Body of pancreas (tissue), 4 donors: ENCODE data around the gene USP46. TPM values are rescaled to one million over a fixed set of nuclear protein-coding genes. Genes with fewer than 3 reads are reported as not detected.

Source experiments
- ATAC-seq: fragments of 150-250 bp; one replicate; pipeline ENCODE4 v1.9.1; 2016
- DNase-seq, 4 donors: peaks; one replicate each; pipeline ENCODE4 v3.0.0-alpha.2; 2019
- H3K27ac ChIP-seq, 4 donors: fragments of 200-600 bp; sonication (generic); 1 replicate in 3 of 4; 2 replicates in 1 of 4; pipeline versions ENCODE4 v1.5.1 to v1.6.1; 2016 to 2019; ENCODE audit warnings: mild to moderate bottlenecking in 1 of 4, mixed read lengths in 1 of 4, moderate library complexity in 1 of 4
- H3K27me3 ChIP-seq, 2 donors: fragments of 200-600 bp; sonication (generic); one replicate each; pipeline ENCODE4 v1.6.0; 2016; ENCODE audit warnings: mild to moderate bottlenecking in 1 of 2
- H3K36me3 ChIP-seq, 2 donors: fragments of 200-600 bp; sonication (generic); replicated peaks in 1 of 2; 2 replicates each; pipeline ENCODE4 v1.5.1; 2016; ENCODE audit warnings: low read depth in 2 of 2; ENCODE audit not compliant: insufficient read depth in 1 of 2
- H3K4me1 ChIP-seq: fragments of 200-600 bp; sonication (generic); one replicate; pipeline ENCODE4 v1.6.0; 2016
- H3K4me3 ChIP-seq, 2 donors: fragments of 200-600 bp; sonication (generic); 1 replicate in 1 of 2; 2 replicates in 1 of 2; pipeline ENCODE4 v1.5.1; 2016 to 2019
- H3K9me3 ChIP-seq, 3 donors: fragments of 200-600 bp; sonication (generic); 1 replicate in 2 of 3; 2 replicates in 1 of 3; pipeline ENCODE4 v1.5.1; 2016
- POLR2A ChIP-seq, 3 donors: fragments of 450-650 bp; IDR thresholded peaks; one replicate each; pipeline ENCODE4 v1.6.1; 2016; ENCODE audit warnings: antibody characterized with exemption in 3 of 3, mild to moderate bottlenecking in 2 of 3
- WGBS, 2 donors: methylation state at CpG; one replicate each; pipeline ENCODE4 v1.1.5; 2017; 5-methylcytosine and 5-hydroxymethylcytosine counted together
- intact Hi-C: fragments of 100-400 bp; cut with DNase I; formaldehyde crosslinking; loops from one replicate; pipeline ENCODE4 v1.15.1; 2023
- total RNA-seq, 2 donors: library from RNA; depleted of rRNA; stranded (reverse); fragments of >200 nt; gene quantifications; one replicate each; pipeline ENCODE4 v1.1.0, GENCODE V29; 2016
- TF ChIP-seq, protein P1 (sequence below), 7 experiments: fragments of 450-650 bp in 4 of 7; fragments of 200-600 bp in 3 of 7; sonication (generic) in 3 of 7; IDR thresholded peaks; one replicate each; pipeline ENCODE4 v1.5.1; 2016 to 2019; ENCODE audit warnings: antibody characterized with exemption in 7 of 7

Gene USP46
- total RNA-seq, 2 donors from 2014 or later: 6.7 to 6.9 TPM

DNA sequence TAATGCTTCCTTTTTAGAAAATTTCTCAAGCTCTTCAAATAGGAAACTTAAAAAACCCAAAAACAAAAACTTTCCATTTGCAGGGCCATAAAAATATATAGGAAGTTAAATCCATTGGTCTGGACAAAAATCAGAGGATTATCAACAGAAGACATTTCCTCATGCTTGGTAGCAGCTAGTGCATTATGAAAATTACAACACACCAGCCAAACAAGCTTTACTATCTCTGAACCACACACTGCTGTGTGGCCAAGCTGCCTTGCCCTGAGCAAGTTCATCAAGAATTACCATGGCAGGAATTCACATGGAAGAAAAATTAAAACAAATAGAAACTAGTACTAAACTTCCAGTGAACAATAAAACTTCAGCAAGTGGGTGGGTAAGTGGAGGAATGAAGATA, 3.6 kb downstream of the USP46 start:
- intact Hi-C loops: no loop called here
- no peaks in the 10 kb centered on the region for H3K36me3 ChIP-seq
- peaks cover 37% of the 10 kb centered on the region for H3K4me1 ChIP-seq
- TF ChIP-seq, protein P1, sequence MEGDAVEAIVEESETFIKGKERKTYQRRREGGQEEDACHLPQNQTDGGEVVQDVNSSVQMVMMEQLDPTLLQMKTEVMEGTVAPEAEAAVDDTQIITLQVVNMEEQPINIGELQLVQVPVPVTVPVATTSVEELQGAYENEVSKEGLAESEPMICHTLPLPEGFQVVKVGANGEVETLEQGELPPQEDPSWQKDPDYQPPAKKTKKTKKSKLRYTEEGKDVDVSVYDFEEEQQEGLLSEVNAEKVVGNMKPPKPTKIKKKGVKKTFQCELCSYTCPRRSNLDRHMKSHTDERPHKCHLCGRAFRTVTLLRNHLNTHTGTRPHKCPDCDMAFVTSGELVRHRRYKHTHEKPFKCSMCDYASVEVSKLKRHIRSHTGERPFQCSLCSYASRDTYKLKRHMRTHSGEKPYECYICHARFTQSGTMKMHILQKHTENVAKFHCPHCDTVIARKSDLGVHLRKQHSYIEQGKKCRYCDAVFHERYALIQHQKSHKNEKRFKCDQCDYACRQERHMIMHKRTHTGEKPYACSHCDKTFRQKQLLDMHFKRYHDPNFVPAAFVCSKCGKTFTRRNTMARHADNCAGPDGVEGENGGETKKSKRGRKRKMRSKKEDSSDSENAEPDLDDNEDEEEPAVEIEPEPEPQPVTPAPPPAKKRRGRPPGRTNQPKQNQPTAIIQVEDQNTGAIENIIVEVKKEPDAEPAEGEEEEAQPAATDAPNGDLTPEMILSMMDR (IDR thresholded peaks at IDR 0.05): no peak
- TF ChIP-seq POLR2A (IDR thresholded peaks at IDR 0.05): no peak
- no peaks in the 10 kb centered on the region for H3K9me3 ChIP-seq
- no peak overlapping the region for H3K27ac ChIP-seq
- ATAC-seq (no peak), DNase-seq (peak in 1 of 4 donors; percentile 8)
- no peaks in the 10 kb centered on the region for H3K27me3 ChIP-seq
- no peak overlapping the region for H3K4me3 ChIP-seq

DNA sequence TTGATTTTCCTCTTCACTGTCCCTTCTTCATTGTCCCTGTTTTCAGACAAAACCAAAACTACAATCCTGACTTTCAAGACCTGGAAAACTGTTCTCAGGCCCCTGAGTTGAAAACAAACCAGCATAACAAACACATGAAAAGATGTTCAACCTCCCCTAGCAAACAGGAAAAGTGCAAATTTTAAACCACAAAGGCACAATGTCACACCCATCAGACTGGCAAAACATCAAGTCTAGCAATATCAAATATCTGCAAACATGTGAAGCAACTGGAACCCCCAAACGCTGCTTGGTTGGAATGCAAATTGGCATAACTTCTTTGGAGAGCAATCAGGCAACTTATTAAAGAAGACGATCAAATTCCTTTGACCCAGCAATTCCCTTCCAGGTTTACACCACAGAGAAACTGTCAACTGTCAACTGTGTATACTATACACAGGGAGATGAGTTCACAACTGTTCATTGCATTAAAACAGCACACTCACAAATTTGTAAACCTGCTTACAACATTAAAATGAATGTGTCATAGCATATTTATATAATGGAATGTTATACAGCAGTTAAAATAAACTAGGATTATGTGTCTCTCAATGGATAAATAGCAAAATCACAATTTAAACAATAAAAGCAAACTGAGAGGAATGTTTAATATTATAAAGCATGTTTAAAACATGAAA, 7.0 kb downstream of the USP46 start:
- DNase-seq (no peak), ATAC-seq (no peak)
- intact Hi-C loops: no loop called here
- H3K27me3 ChIP-seq: no peaks in the 10 kb centered on the region
- H3K4me3 ChIP-seq: no peak overlapping the region
- no peaks in the 10 kb centered on the region for H3K9me3 ChIP-seq
- 72 to 80% methylated on average over 2 of the region's 2 CpGs for WGBS, 2 donors
- H3K27ac ChIP-seq: no peak overlapping the region
- H3K4me1 ChIP-seq: peaks cover 20% of the 10 kb centered on the region
- TF ChIP-seq POLR2A (IDR thresholded peaks at IDR 0.05): no peak
- TF ChIP-seq, protein P1 (IDR thresholded peaks at IDR 0.05): no peak
- H3K36me3 ChIP-seq: no peaks in the 10 kb centered on the region

DNA sequence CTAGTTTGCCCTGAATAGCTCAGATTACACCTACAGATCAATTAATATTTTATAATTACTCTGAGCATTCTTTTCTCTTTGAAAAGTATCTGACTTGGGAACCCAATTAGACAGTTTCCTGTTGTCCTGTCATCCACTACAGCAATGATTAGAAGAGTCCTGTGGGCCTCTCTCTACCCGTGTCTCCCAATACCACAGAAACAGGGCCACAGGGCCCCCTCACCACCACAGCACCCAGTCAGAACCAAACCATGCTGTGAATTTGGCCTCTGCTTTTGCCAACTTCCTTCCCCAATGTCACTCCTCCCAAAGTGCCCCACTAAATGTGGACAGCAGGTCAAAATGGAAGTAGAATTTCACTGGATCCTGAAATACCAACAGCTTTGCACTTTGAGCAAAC, 10.3 kb downstream of the USP46 start:
- 74 to 100% methylated on average over 1 of the region's 1 CpG for WGBS, 2 donors
- no peak for ATAC-seq
- Histone ChIP-seq H3K27ac (no peak overlapping the region), H3K4me3 (no peak overlapping the region), H3K4me1 (peaks cover 4% of the 10 kb centered on the region), H3K9me3 (no peaks in the 10 kb centered on the region), H3K27me3 (no peaks in the 10 kb centered on the region), H3K36me3 (no peaks in the 10 kb centered on the region)
- no peak for TF ChIP-seq POLR2A (IDR thresholded peaks at IDR 0.05)
- TF ChIP-seq, protein P1 (IDR thresholded peaks at IDR 0.05): no peak
- no peak for DNase-seq
- intact Hi-C loops: no loop called here

DNA sequence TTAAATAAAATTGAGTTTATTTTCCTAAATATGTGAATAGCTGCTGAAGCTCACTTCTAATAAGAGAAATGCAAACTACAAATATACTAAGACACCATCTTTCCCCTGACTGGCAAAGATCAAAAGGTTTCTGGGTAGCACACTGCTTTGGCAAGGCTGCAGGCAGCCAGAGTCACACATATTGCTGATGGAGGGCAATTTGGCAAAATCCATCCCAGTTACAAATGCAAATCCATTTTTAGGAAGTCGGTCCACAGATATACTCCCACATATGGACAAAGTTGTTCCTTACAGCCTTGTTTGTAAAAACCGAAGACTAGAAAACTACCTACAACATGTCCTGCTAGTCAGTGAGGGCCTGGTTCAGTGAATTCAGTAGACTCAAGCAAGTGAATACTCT, 12.4 kb downstream of the USP46 start:
- Histone ChIP-seq H3K9me3 (no peaks in the 10 kb centered on the region), H3K4me3 (no peak overlapping the region), H3K36me3 (no peaks in the 10 kb centered on the region), H3K4me1 (peaks cover 23% of the 10 kb centered on the region), H3K27ac (no peak overlapping the region), H3K27me3 (no peaks in the 10 kb centered on the region)
- WGBS, 2 donors: 72 to 92% methylated on average over 2 of the region's 2 CpGs
- intact Hi-C loops: no loop called here
- TF ChIP-seq, protein P1 (IDR thresholded peaks at IDR 0.05): no peak
- DNase-seq (no peak), ATAC-seq (no peak)

DNA sequence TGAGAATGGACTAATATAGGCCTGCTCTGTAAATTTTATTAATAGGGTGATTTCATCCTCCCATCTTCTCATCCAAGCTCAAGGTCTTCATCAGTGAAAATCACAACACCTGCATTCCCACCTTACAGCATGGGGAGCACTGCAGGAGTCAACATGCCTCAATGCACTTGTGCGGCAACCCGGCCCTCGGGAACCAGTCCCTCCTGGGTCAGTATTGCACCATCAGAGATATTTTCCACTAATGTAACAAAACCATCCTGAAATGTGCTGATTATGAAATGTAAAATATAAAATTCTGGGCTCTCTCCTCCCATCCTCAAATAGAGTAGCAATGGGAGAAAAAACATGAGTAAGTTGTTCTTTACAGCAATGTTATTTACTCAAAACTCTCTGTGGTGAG, 13.0 kb downstream of the USP46 start:
- WGBS, 2 donors: 96 to 100% methylated on average over 3 of the region's 3 CpGs
- Histone ChIP-seq H3K27me3 (no peaks in the 10 kb centered on the region), H3K36me3 (no peaks in the 10 kb centered on the region), H3K27ac (no peak overlapping the region), H3K4me3 (no peak overlapping the region), H3K9me3 (no peaks in the 10 kb centered on the region), H3K4me1 (peaks cover 25% of the 10 kb centered on the region)
- no peak for ATAC-seq
- TF ChIP-seq, protein P1 (IDR thresholded peaks at IDR 0.05): no peak
- intact Hi-C loops: no loop called here
- DNase-seq: no peak
